Breast epithelium (tissue), 3 donors: ENCODE data around the gene RFLNA.

Source experiments
- POLR2A ChIP-seq: fragments of 450-650 bp; IDR thresholded peaks from one replicate; pipeline ENCODE4 v1.6.1; 2016; ENCODE audit warnings: antibody characterized with exemption, mild to moderate bottlenecking, moderate library complexity
- POLR2AphosphoS5 ChIP-seq, 3 donors: sonication (generic); formaldehyde crosslinking; IDR thresholded peaks; one replicate each; pipeline ENCODE4 v1.6.1; 2017; ENCODE audit warnings: antibody characterized with exemption in 3 of 3
- TF ChIP-seq, protein P1 (sequence below), 3 donors: fragments of 450-650 bp; IDR thresholded peaks; one replicate each; pipeline ENCODE4 v1.5.1; 2016 to 2017; ENCODE audit warnings: antibody characterized with exemption in 3 of 3, mild to moderate bottlenecking in 3 of 3, moderate library complexity in 3 of 3

DNA sequence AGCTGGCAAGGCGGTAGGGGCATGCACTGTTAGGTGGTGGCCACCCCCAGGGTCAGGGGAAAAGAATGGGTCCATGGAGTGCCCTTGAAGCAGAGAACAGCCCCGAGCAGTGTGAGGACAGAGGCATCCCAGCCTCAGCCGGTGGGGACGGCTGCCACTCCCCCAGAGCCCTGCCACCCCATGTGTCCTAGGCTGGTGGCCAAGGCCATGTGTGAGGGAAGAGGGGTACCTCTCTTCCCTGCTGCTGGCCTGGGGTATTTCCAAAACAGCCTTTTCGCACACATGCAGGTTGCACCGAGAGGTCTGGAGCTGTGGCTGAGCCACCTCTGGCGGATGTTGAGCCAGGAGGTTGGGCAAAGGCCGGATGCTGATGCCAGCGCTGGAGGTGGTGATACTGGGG is 19.9 kb downstream of the RFLNA start:
- TF ChIP-seq, protein P1, sequence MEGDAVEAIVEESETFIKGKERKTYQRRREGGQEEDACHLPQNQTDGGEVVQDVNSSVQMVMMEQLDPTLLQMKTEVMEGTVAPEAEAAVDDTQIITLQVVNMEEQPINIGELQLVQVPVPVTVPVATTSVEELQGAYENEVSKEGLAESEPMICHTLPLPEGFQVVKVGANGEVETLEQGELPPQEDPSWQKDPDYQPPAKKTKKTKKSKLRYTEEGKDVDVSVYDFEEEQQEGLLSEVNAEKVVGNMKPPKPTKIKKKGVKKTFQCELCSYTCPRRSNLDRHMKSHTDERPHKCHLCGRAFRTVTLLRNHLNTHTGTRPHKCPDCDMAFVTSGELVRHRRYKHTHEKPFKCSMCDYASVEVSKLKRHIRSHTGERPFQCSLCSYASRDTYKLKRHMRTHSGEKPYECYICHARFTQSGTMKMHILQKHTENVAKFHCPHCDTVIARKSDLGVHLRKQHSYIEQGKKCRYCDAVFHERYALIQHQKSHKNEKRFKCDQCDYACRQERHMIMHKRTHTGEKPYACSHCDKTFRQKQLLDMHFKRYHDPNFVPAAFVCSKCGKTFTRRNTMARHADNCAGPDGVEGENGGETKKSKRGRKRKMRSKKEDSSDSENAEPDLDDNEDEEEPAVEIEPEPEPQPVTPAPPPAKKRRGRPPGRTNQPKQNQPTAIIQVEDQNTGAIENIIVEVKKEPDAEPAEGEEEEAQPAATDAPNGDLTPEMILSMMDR (IDR thresholded peaks at IDR 0.05), result no peak
- no peak for TF ChIP-seq POLR2A
- TF ChIP-seq POLR2AphosphoS5 (IDR thresholded peaks at IDR 0.05), result no peak
